GM23338 (cell line): Measurements from ENCODE around the gene LRBA. TPM values are rescaled to one million over a fixed set of nuclear protein-coding genes. Genes with fewer than 3 reads are reported as not detected.

Experiments used
- ATAC-seq: fragments of 200-7000 bp; cut with Tn5 transposase; 3 replicates; pipeline ENCODE4 v1.9.1; 2020
- DNase-seq: peaks from one replicate; pipeline ENCODE4 v3.0.0-alpha.2; 2015; ENCODE audit warnings: low spot score
- H2AFZ ChIP-seq: fragments of 200-600 bp; sonication (generic); 2 replicates; pipeline ENCODE4 v1.8.0; 2016; ENCODE audit warnings: antibody characterized with exemption, mild to moderate bottlenecking, moderate library complexity
- H3F3A ChIP-seq: fragments of 200-600 bp; sonication (generic); replicated peaks from 2 replicates; pipeline ENCODE4 v1.8.0; 2017; ENCODE audit warnings: antibody characterized with exemption, mixed run types, low read depth
- H3K27ac ChIP-seq: fragments of 200-600 bp; sonication (generic); 2 replicates; pipeline ENCODE4 v1.6.1; 2016; ENCODE audit warnings: low read depth
- H3K27me3 ChIP-seq: fragments of 200-600 bp; sonication (generic); 2 replicates; pipeline ENCODE4 v1.8.0; 2016; ENCODE audit warnings: mild to moderate bottlenecking, mixed run types, moderate library complexity; ENCODE audit not compliant: insufficient read depth
- H3K36me3 ChIP-seq: fragments of 200-600 bp; sonication (generic); 2 replicates; pipeline ENCODE4 v1.8.0; 2016; ENCODE audit warnings: mild to moderate bottlenecking; ENCODE audit not compliant: insufficient read depth
- H3K4me1 ChIP-seq: fragments of 200-600 bp; sonication (generic); 2 replicates; pipeline ENCODE4 v1.8.0; 2016; ENCODE audit warnings: mild to moderate bottlenecking, moderate library complexity; ENCODE audit not compliant: insufficient read depth
- H3K4me2 ChIP-seq: fragments of 200-600 bp; sonication (generic); 2 replicates; pipeline ENCODE4 v1.7.1; 2017; ENCODE audit warnings: mixed run types
- H3K4me3 ChIP-seq: fragments of 200-600 bp; sonication (generic); 2 replicates; pipeline ENCODE4 v1.6.1; 2016; ENCODE audit warnings: mixed run types
- H3K79me2 ChIP-seq: fragments of 200-600 bp; sonication (generic); replicated peaks from 2 replicates; pipeline ENCODE4 v1.8.0; 2017; ENCODE audit warnings: mild to moderate bottlenecking; ENCODE audit not compliant: insufficient read depth
- H3K9me2 ChIP-seq: fragments of 200-600 bp; sonication (generic); 2 replicates; pipeline ENCODE4 v1.8.0; 2017; ENCODE audit not compliant: insufficient read depth
- H4K20me1 ChIP-seq: fragments of 200-600 bp; sonication (generic); replicated peaks from 2 replicates; pipeline ENCODE4 v1.8.0; 2017; ENCODE audit warnings: mild to moderate bottlenecking; ENCODE audit not compliant: insufficient read depth
- H3K27ac Mint-ChIP-seq: 2 replicates; pipeline ENCODE4 v1.8.0; 2020; ENCODE audit warnings: inconsistent platforms, mild to moderate bottlenecking, moderate library complexity, mixed read lengths
- H3K27me3 Mint-ChIP-seq: 3 replicates; pipeline ENCODE4 v1.8.0; 2022; ENCODE audit warnings: low read depth, mild to moderate bottlenecking, moderate library complexity, mixed read lengths, inconsistent platforms; ENCODE audit not compliant: insufficient read depth, poor library complexity
- H3K36me3 Mint-ChIP-seq: 3 replicates; pipeline ENCODE4 v1.8.0; 2021; ENCODE audit warnings: low read depth, mild to moderate bottlenecking, inconsistent platforms, moderate library complexity, mixed read lengths
- H3K4me1 Mint-ChIP-seq: 3 replicates; pipeline ENCODE4 v1.8.0; 2020; ENCODE audit warnings: mild to moderate bottlenecking, inconsistent platforms, mixed read lengths
- H3K4me3 Mint-ChIP-seq: 3 replicates; pipeline ENCODE4 v1.8.0; 2021; ENCODE audit warnings: moderate library complexity, mild to moderate bottlenecking, inconsistent platforms, mixed read lengths
- H3K9me3 Mint-ChIP-seq: 3 replicates; pipeline ENCODE4 v1.8.0; 2020; ENCODE audit warnings: moderate library complexity, mild to moderate bottlenecking, inconsistent platforms, mixed read lengths
- CREB1 ChIP-seq: fragments of 250-450 bp; sonication (Bioruptor Pico); IDR thresholded peaks from 2 replicates; pipeline ENCODE4 v1.5.0; 2020; ENCODE audit warnings: low read depth, mild to moderate bottlenecking, moderate library complexity
- ETS1 ChIP-seq: IDR thresholded peaks from 2 replicates; pipeline ENCODE4 v1.6.1; 2016; ENCODE audit warnings: antibody characterized with exemption
- EZH2 ChIP-seq: fragments of 200-600 bp; sonication (generic); IDR thresholded peaks from one replicate; pipeline ENCODE4 v1.8.0; 2017; ENCODE audit warnings: antibody characterized with exemption, mild to moderate bottlenecking, low read depth; ENCODE audit not compliant: unreplicated experiment
- EZH2phosphoT487 ChIP-seq: fragments of 200-600 bp; sonication (generic); IDR thresholded peaks from one replicate; pipeline ENCODE4 v1.8.1; 2018; ENCODE audit warnings: antibody characterized with exemption; ENCODE audit not compliant: unreplicated experiment
- JUNB ChIP-seq: IDR thresholded peaks from one replicate; pipeline ENCODE4 v1.6.1; 2016; ENCODE audit warnings: antibody characterized with exemption; ENCODE audit not compliant: unreplicated experiment
- NANOG ChIP-seq: IDR thresholded peaks from 2 replicates; pipeline ENCODE4 v1.6.1; 2016; ENCODE audit warnings: antibody characterized with exemption, borderline replicate concordance
- POLR2AphosphoS5 ChIP-seq: IDR thresholded peaks from 2 replicates; pipeline ENCODE4 v1.6.1; 2016; ENCODE audit warnings: antibody characterized with exemption, low read depth
- REST ChIP-seq: IDR thresholded peaks from one replicate; pipeline ENCODE4 v1.6.1; 2018; ENCODE audit warnings: antibody characterized with exemption; ENCODE audit not compliant: unreplicated experiment
- ZNF114 ChIP-seq: fragments of 250-450 bp; sonication (Bioruptor Pico); IDR thresholded peaks from 2 replicates; pipeline ENCODE4 v1.5.0; 2020; ENCODE audit warnings: mild to moderate bottlenecking, moderate library complexity
- ZNF462 ChIP-seq: fragments of 250-450 bp; sonication (Bioruptor Pico); IDR thresholded peaks from 2 replicates; pipeline ENCODE4 v1.5.0; 2020; ENCODE audit warnings: mild to moderate bottlenecking, moderate library complexity
- polyA plus RNA-seq: library from polyadenylated mRNA; unstranded; fragments of >200 nt; fragmentation: Nextera tagmentation; extraction: Ambion mirVana; gene quantifications from 2 replicates; pipeline ENCODE4 v1.2.1, GENCODE V29; 2016
- total RNA-seq: library from RNA; depleted of rRNA; stranded (reverse); fragments of >200 nt; shearing (Covaris generic); gene quantifications from 2 replicates; pipeline ENCODE4 v1.2.3, GENCODE V29; 2014

The LRBA gene
- total and polyA plus RNA-seq, 2 experiments from 2014 or later: 23.3 to 126 TPM

- ATAC-seq: no peak
- Histone ChIP-seq H3K4me2 (no peak overlapping the region), H3K36me3 (no peaks in the 10 kb centered on the region), H2AFZ (no peak overlapping the region), H3K9me2 (peaks cover 4% of the 10 kb centered on the region; the same call in 1 of the 2 replicates), H3F3A (no peaks in the 10 kb centered on the region), H3K4me1 (peaks cover 13% of the 10 kb centered on the region), H4K20me1 (no peaks in the 10 kb centered on the region), H3K4me3 (no peak overlapping the region), H3K27me3 (no peaks in the 10 kb centered on the region), H3K27ac (no peak overlapping the region), H3K79me2 (no peaks in the 10 kb centered on the region)
- no peaks in the 10 kb centered on the region for H3K27me3 Mint-ChIP-seq
- TF ChIP-seq POLR2AphosphoS5: no peak
- TF ChIP-seq CREB1: no peak
- TF ChIP-seq ZNF462: no peak
- TF ChIP-seq EZH2: no peak
- TF ChIP-seq ETS1: no peak
- no peak for TF ChIP-seq NANOG
- TF ChIP-seq REST: no peak
- no peak for TF ChIP-seq ZNF114
- TF ChIP-seq JUNB: no peak
- TF ChIP-seq EZH2phosphoT487: no peak
- no peaks in the 10 kb centered on the region for H3K36me3 Mint-ChIP-seq
- H3K4me3 Mint-ChIP-seq: no peak overlapping the region
- no peak for DNase-seq
- H3K9me3 Mint-ChIP-seq: no peaks in the 10 kb centered on the region; the same call in 2 of the 3 replicates
- no peak overlapping the region for H3K27ac Mint-ChIP-seq
- peaks cover 18% of the 10 kb centered on the region for H3K4me1 Mint-ChIP-seq
Observed at GRCh38 chr4:150237110-150237872, 777.8 kb downstream of the LRBA start.
